ENCODE measurements around the gene CHMP2A. TPM values are rescaled to one million over a fixed set of nuclear protein-coding genes. Genes with fewer than 3 reads are reported as not detected.

CHMP2A gene
- total and polyA plus RNA-seq, 2 experiments from 2014 or later, result 88.4 to 196 TPM

DNA sequence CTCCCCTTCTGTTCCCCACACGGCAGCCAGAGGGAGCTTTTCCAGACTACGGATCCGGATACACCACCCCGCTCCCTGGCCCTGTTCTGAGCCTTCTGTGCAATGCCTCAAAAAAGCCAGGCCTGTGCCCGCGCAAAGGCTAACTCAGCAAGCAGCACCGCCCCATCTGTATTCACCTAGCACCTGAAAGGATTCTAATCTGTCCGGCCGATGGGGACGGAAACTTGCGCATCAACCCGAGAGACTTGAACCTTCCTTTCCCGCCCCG, 35.9 kb downstream of the CHMP2A start:
- H3K79me2 ChIP-seq, result peaks cover 48% of the 10 kb centered on the region
- H3K27me3 ChIP-seq, result no peaks in the 10 kb centered on the region
- no peaks in the 10 kb centered on the region for H3K9me2 ChIP-seq (replicated peaks; ENCODE audit: insufficient read depth)
- TF ChIP-seq EZH2 (IDR thresholded peaks at IDR 0.05; ENCODE audit: borderline replicate concordance), result no peak
- TF ChIP-seq, protein P1, sequence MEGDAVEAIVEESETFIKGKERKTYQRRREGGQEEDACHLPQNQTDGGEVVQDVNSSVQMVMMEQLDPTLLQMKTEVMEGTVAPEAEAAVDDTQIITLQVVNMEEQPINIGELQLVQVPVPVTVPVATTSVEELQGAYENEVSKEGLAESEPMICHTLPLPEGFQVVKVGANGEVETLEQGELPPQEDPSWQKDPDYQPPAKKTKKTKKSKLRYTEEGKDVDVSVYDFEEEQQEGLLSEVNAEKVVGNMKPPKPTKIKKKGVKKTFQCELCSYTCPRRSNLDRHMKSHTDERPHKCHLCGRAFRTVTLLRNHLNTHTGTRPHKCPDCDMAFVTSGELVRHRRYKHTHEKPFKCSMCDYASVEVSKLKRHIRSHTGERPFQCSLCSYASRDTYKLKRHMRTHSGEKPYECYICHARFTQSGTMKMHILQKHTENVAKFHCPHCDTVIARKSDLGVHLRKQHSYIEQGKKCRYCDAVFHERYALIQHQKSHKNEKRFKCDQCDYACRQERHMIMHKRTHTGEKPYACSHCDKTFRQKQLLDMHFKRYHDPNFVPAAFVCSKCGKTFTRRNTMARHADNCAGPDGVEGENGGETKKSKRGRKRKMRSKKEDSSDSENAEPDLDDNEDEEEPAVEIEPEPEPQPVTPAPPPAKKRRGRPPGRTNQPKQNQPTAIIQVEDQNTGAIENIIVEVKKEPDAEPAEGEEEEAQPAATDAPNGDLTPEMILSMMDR (IDR thresholded peaks at IDR 0.05; ENCODE audit: poor library complexity), result peak; percentile 65
- TF ChIP-seq EZH2phosphoT487 (IDR thresholded peaks at IDR 0.05; ENCODE audit: low read depth, severe bottlenecking, unreplicated experiment), result no peak
- H4K20me1 ChIP-seq (ENCODE audit: insufficient read depth, poor library complexity, severe bottlenecking), result peaks cover 5% of the 10 kb centered on the region
- peak overlapping the region; percentile 99 for H3K27ac ChIP-seq
- H3K4me2 ChIP-seq, result peak overlapping the region; percentile 99
- WGBS (ENCODE audit: low lambda C conversion rate, missing lambda C conversion rate), result 0% methylated on average over 14 of the region's 14 CpGs
- H2AFZ ChIP-seq, result peak overlapping the region; percentile 93
- no peaks in the 10 kb centered on the region for H3K36me3 ChIP-seq (replicated peaks; ENCODE audit: insufficient read depth, low read depth)
- no peaks in the 10 kb centered on the region for H3K9me3 ChIP-seq (ENCODE audit: low read depth)
- H3K4me3 ChIP-seq, result peak overlapping the region; percentile 90
- peak; percentile 90 for DNase-seq (ENCODE audit: low spot score)
- H3K4me1 ChIP-seq (ENCODE audit: insufficient read depth), result peaks cover 26% of the 10 kb centered on the region

DNA sequence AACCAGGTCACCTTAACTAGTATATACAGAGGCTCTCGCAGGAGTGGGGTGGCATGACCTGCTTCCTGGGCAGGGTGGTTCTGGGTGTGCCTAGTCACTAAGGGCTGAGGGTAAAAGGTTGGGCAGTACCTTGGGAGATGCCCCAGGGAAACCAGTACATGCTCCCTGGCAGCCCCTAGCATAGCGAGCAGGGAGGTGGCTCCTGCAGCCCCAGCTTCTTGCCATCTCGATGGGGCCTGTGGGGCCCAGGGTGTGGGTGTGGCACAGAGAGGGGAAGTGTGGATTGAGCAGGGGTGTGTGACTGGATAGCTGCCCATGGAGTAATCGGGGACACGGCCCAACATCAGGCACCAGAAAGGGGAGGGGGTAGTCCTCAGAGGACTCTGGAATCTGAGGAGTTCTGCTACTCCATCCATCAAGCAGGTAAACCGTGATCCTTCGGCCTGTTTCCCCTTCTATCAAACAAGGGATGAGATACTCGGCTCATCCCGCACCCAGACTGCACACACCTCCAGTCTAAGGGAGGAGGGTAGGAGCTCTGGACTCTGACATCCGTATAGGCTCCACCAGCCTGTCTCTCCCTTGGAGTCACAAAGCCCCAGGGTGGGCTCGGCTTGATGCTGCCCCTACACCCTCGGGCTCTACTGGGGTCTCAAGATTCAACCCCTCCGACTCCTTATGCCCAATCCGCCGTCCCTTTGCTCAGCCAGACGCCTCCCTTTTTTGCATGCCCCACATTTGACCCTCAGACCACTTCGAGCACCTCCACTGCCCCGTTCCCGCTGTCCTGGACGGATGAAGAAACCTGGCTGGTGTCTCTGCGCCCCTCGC, 36.4 kb downstream of the CHMP2A start:
- Histone ChIP-seq H3K27me3 (no peaks in the 10 kb centered on the region), H3K27ac (peak overlapping the region; percentile 99), H3K9me3 (ENCODE audit: low read depth) (no peaks in the 10 kb centered on the region), H2AFZ (peak overlapping the region; percentile 93), H4K20me1 (ENCODE audit: insufficient read depth, poor library complexity, severe bottlenecking) (peaks cover 5% of the 10 kb centered on the region), H3K4me1 (ENCODE audit: insufficient read depth) (peaks cover 30% of the 10 kb centered on the region), H3K79me2 (peaks cover 48% of the 10 kb centered on the region), H3K4me2 (peak overlapping the region; percentile 99), H3K4me3 (peak overlapping the region; percentile 90), H3K9me2 (replicated peaks; ENCODE audit: insufficient read depth) (no peaks in the 10 kb centered on the region), H3K36me3 (replicated peaks; ENCODE audit: insufficient read depth, low read depth) (no peaks in the 10 kb centered on the region)
- no peak for TF ChIP-seq EZH2 (IDR thresholded peaks at IDR 0.05; ENCODE audit: borderline replicate concordance)
- no peak for TF ChIP-seq EZH2phosphoT487 (IDR thresholded peaks at IDR 0.05; ENCODE audit: low read depth, severe bottlenecking, unreplicated experiment)
- TF ChIP-seq, protein P1 (IDR thresholded peaks at IDR 0.05; ENCODE audit: poor library complexity), result no peak
- 26% methylated on average over 22 of the region's 22 CpGs for WGBS (ENCODE audit: low lambda C conversion rate, missing lambda C conversion rate)
- DNase-seq (ENCODE audit: low spot score), result no peak

DNA sequence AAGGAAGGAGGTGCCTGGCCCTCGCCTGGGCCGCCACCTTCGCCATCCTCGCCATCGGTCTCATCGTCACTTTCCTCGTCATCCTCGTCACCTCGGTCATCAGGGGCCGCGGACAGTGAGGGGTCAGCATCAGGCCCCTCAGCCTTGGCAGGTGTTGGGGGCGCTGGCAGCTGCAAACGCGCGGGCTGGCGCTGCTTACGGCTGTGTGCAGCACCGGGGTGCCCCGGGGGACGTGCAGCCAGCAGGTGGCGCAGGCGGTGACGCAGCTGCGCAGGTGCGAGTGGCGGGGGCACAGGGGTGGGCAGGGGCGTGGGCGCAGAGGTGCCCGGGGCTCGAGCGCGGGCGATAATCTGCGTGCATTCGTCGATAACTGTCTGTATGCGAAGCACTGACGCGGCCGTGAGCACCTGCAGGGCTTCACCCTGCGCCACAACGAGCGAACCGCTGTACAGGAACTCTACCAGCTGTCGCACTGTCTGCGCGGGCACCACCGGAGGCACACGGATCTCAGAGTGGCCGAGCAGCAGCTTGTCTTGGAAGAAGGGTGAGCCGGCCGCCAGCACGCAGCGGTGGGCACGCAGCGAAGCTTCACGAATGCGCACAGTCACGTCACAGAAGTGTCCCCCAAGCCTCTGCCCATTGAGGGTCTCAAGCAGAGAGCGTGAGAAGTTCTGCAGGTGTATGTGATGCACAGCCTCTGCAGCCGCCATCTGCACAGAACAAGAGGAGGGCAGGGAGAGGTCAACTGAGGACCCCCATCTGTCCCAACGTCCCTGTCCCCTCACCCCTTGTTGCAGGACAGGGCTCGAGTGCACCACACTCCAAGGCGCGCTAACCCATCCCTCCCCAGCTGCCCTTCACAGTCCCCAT, 37.7 kb downstream of the CHMP2A start:
- no peaks in the 10 kb centered on the region for H3K36me3 ChIP-seq (replicated peaks; ENCODE audit: insufficient read depth, low read depth)
- H3K27ac ChIP-seq, result no peak overlapping the region
- WGBS (ENCODE audit: low lambda C conversion rate, missing lambda C conversion rate), result 97% methylated on average over 62 of the region's 65 CpGs

More for the DNA sequence above, 37.7 kb downstream of the CHMP2A start:
- Histone ChIP-seq H3K4me2 (peak overlapping the region; percentile 99), H3K9me2 (replicated peaks; ENCODE audit: insufficient read depth) (no peaks in the 10 kb centered on the region), H4K20me1 (ENCODE audit: insufficient read depth, poor library complexity, severe bottlenecking) (peaks cover 5% of the 10 kb centered on the region), H3K4me3 (no peak overlapping the region), H3K9me3 (ENCODE audit: low read depth) (no peaks in the 10 kb centered on the region), H3K4me1 (ENCODE audit: insufficient read depth) (peaks cover 30% of the 10 kb centered on the region), H3K79me2 (peaks cover 48% of the 10 kb centered on the region), H2AFZ (no peak overlapping the region), H3K27me3 (no peaks in the 10 kb centered on the region)
- DNase-seq (ENCODE audit: low spot score), result no peak
- TF ChIP-seq EZH2 (IDR thresholded peaks at IDR 0.05; ENCODE audit: borderline replicate concordance) (no peak), EZH2phosphoT487 (IDR thresholded peaks at IDR 0.05; ENCODE audit: low read depth, severe bottlenecking, unreplicated experiment) (no peak)
- TF ChIP-seq, protein P1 (IDR thresholded peaks at IDR 0.05; ENCODE audit: poor library complexity), result no peak

Data from hepatocyte (in vitro differentiated cells).